C4-2B (cell line): ENCODE results near the gene MRGPRE.

Experiments used
- CTCF ChIP-seq: fragments of 450-650 bp; conservative IDR thresholded peaks from 2 replicates; pipeline ENCODE4 v1.5.1; 2017; ENCODE audit warnings: mild to moderate bottlenecking
- ZFX ChIP-seq: fragments of 450-650 bp; IDR thresholded peaks from 2 replicates; pipeline ENCODE4 v1.6.1; 2017

DNA sequence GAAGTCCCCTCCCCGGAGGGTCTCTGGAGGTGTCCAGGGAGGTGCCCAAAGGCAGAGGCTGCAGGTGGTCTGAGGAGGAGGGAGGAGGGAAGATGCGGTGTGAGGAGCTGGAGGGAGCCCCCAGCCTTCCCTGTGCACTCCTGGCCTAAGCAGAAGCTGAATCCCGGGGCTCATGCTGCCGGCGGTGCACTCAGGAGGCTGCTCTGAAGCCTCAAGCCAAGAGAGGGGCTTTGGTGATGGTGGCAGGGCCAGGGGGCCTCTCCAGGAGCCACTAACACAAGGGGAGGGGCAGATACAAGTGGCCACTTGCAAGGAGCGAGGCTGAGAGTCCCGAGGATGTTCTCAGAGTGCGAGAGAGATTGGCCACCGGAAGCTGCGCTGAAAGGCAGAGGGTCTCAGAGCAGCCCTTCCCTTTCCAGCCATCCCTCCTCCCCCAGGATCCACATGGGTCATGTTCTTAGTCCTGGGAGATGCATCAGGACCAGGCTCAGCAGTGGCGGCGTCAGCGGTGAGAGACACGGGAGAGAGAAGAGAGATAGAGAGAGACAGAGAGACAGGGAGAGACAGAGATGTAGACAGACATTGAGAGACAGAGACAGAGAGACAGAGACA lies 12.8 kb downstream of the MRGPRE start:
- TF ChIP-seq CTCF (no peak), ZFX (no peak)
